Transverse colon (tissue), 4 donors: ENCODE data around the gene LMTK3. TPM values are rescaled to one million over a fixed set of nuclear protein-coding genes. Genes with fewer than 3 reads are reported as not detected.

Experiments
- DNase-seq: peaks from one replicate; pipeline ENCODE4 v3.0.0-alpha.2; 2019
- H3K27ac ChIP-seq, 4 donors: fragments of 200-600 bp; sonication (generic); 2 replicates each; pipeline ENCODE4 v1.5.1; 2016 to 2018; ENCODE audit warnings: inconsistent platforms in 4 of 4
- H3K27me3 ChIP-seq: fragments of 200-600 bp; sonication (generic); 2 replicates; pipeline ENCODE4 v1.5.1; 2017; ENCODE audit warnings: inconsistent platforms
- H3K36me3 ChIP-seq, 4 donors: fragments of 200-600 bp; sonication (generic); 2 replicates each; pipeline ENCODE4 v1.5.1; 2017 to 2019; ENCODE audit warnings: inconsistent platforms in 4 of 4
- H3K4me1 ChIP-seq, 4 donors: fragments of 200-600 bp; sonication (generic); 2 replicates each; pipeline ENCODE4 v1.5.1; 2017 to 2020; ENCODE audit warnings: inconsistent platforms in 4 of 4
- H3K4me3 ChIP-seq, 4 donors: fragments of 200-600 bp; sonication (generic); 1 replicate in 1 of 4; 2 replicates in 3 of 4; pipeline versions ENCODE4 v1.5.1 to v1.6.1; 2017 to 2019; ENCODE audit warnings: inconsistent platforms in 4 of 4
- H3K9me3 ChIP-seq, 2 donors: fragments of 200-600 bp; sonication (generic); 2 replicates each; pipeline ENCODE4 v1.5.1; 2017 to 2019; ENCODE audit warnings: inconsistent platforms in 2 of 2
- EP300 ChIP-seq: sonication (generic); formaldehyde crosslinking; IDR thresholded peaks from one replicate; pipeline ENCODE4 v1.6.1; 2017; ENCODE audit warnings: antibody characterized with exemption, low read depth
- POLR2A ChIP-seq: fragments of 450-650 bp; IDR thresholded peaks from one replicate; pipeline ENCODE4 v1.6.1; 2016; ENCODE audit warnings: antibody characterized with exemption, mild to moderate bottlenecking, moderate library complexity
- POLR2AphosphoS5 ChIP-seq, 3 donors: sonication (generic); formaldehyde crosslinking; IDR thresholded peaks; one replicate each; pipeline ENCODE4 v1.6.1; 2016; ENCODE audit warnings: antibody characterized with exemption in 3 of 3
- WGBS, 2 donors: methylation state at CpG; one replicate each; pipeline ENCODE4 v1.1.5; 2018; ENCODE audit warnings: low coverage in 1 of 2; 5-methylcytosine and 5-hydroxymethylcytosine counted together
- in situ Hi-C, 4 donors: fragments of 200-750 bp; cut with MboI; loops; one replicate each; pipeline versions ENCODE4 v1.15.0 to v1.15.1; 2017; ENCODE audit warnings: low sequenced_read_pairs in 3 of 4, low pct_ligation_motif_present in 1 of 4, low pct_unique_long_range_greater_than_20kb in 1 of 4
- intact Hi-C: fragments of 100-400 bp; cut with DNase I; formaldehyde crosslinking; loops from one replicate; pipeline ENCODE4 v1.15.1; 2023; ENCODE audit warnings: low total_unique reads
- total RNA-seq, 4 donors: library from RNA; depleted of rRNA; stranded (reverse); fragments of >200 nt; gene quantifications; one replicate each; pipeline ENCODE4 v1.1.0, GENCODE V29; 2016
- TF ChIP-seq, protein P1 (sequence below), 5 experiments: fragments of 200-600 bp in 3 of 5; fragments of 450-650 bp in 2 of 5; sonication (generic) in 3 of 5; IDR thresholded peaks; 1 replicate in 2 of 5; 2 replicates in 3 of 5; pipeline ENCODE4 v1.5.1; 2016 to 2017; ENCODE audit warnings: antibody characterized with exemption in 5 of 5, inconsistent platforms in 3 of 5, mild to moderate bottlenecking in 2 of 5, moderate library complexity in 1 of 5

LMTK3 gene
- total RNA-seq, 4 donors from 2014 or later: 0.68 to 2.4 (median 1.1) TPM; not detected in 1

DNA sequence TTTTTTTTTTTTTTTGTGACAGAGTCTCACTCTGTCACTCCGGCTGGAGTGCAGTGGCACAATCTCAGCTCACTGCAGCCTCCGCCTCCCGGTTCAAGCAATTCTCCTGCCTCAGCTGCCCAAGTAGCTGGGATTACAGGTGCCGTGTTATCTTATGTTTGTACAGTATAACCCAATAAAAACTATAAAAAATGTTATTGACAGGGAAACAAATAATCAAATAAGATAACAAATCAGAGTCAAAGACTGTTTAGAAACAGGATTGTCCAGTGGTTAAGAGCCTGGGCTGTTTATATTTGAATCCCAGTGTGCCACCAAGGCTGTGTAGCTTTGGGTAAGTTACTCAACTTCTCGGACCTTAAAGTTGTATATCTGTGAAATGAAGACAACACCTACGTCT lies 19.1 kb upstream of the LMTK3 start:
- WGBS, 2 donors: 50 to 53% methylated on average over 5 to 6 of the region's 6 CpGs
- Histone ChIP-seq H3K4me1 (no peaks in the 10 kb centered on the region), H3K4me3 (no peak overlapping the region), H3K27me3 (peaks cover 79% of the 10 kb centered on the region), H3K9me3 (peaks cover 18 to 36% of the 10 kb centered on the region in 2 donors), H3K27ac (no peak overlapping the region), H3K36me3 (no peaks in the 10 kb centered on the region)
- intact Hi-C loops: no loop called here
- TF ChIP-seq EP300 (no peak), POLR2AphosphoS5 (IDR thresholded peaks at IDR 0.05) (no peak), POLR2A (no peak)
- TF ChIP-seq, protein P1, sequence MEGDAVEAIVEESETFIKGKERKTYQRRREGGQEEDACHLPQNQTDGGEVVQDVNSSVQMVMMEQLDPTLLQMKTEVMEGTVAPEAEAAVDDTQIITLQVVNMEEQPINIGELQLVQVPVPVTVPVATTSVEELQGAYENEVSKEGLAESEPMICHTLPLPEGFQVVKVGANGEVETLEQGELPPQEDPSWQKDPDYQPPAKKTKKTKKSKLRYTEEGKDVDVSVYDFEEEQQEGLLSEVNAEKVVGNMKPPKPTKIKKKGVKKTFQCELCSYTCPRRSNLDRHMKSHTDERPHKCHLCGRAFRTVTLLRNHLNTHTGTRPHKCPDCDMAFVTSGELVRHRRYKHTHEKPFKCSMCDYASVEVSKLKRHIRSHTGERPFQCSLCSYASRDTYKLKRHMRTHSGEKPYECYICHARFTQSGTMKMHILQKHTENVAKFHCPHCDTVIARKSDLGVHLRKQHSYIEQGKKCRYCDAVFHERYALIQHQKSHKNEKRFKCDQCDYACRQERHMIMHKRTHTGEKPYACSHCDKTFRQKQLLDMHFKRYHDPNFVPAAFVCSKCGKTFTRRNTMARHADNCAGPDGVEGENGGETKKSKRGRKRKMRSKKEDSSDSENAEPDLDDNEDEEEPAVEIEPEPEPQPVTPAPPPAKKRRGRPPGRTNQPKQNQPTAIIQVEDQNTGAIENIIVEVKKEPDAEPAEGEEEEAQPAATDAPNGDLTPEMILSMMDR (IDR thresholded peaks at IDR 0.05): no peak
- DNase-seq: no peak
- in situ Hi-C loops: no loop called here

DNA sequence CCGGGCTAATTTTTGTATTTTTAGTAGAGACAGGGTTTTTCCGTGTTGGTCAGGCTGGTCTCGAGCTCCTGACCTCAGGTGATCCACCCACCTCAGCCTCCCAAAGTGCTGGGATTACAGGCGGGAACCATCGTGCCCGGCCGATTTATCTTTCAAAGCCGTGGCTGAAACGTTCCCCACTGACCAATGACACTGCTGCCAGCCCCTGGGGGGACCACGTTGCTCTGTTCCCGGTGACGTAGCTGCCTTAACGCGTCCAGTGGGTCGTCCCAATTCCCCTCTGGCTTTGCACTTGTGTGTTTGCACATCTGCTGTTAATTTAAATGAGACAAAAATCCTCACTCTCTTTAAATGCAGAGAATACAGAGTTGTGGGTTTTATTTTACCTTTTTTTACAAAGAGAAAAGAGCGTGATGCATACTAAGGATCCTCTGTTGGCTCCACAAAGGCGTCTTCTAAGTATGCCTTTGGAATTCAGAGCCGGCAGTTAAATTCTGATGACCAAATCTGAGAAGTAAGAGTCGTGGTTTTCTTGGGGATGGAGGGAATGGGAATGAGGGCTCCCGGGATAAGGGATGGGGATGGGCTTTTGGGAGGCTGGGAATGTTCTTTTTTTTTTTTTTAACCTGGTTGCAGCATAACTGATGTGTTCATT lies 18.6 kb upstream of the LMTK3 start:
- H3K4me3 ChIP-seq: no peak overlapping the region
- no peak overlapping the region for H3K27ac ChIP-seq
- H3K27me3 ChIP-seq: peaks cover 77% of the 10 kb centered on the region
- H3K9me3 ChIP-seq: peaks cover 18 to 36% of the 10 kb centered on the region in 2 donors
- in situ Hi-C loops (no loop called here), intact Hi-C loops (no loop called here)
- no peak for DNase-seq
- 39 to 57% methylated on average over 9 to 20 of the region's 20 CpGs for WGBS, 2 donors
- H3K36me3 ChIP-seq: no peaks in the 10 kb centered on the region
- TF ChIP-seq POLR2AphosphoS5 (IDR thresholded peaks at IDR 0.05) (no peak), POLR2A (no peak)
- TF ChIP-seq, protein P1 (IDR thresholded peaks at IDR 0.05): no peak
- H3K4me1 ChIP-seq: no peaks in the 10 kb centered on the region

DNA sequence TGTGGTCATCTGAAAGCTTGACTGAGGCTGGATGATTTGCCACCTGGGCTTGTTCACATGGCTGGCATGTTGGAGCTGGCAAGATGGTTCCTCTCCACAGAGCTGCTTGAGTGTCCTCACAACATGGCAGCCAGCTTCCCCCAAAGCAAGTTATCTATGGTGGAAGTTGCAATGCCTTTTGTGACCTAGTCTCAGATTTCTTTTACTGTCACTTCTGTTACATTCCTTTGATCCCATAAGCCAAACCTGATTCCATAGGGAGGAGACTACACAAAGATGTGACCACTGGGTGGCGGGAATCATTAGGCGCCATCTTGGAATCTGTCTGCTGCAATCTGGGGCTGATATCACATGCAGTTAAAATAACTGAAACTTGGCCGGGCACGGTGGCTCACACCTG lies 17.5 kb upstream of the LMTK3 start:
- in situ Hi-C loops (no loop called here), intact Hi-C loops (no loop called here)
- H3K4me1 ChIP-seq: no peaks in the 10 kb centered on the region
- no peak for TF ChIP-seq EP300
- no peak for TF ChIP-seq POLR2A
- TF ChIP-seq POLR2AphosphoS5 (IDR thresholded peaks at IDR 0.05): no peak
- TF ChIP-seq, protein P1 (IDR thresholded peaks at IDR 0.05): no peak
- H3K36me3 ChIP-seq: no peaks in the 10 kb centered on the region
- DNase-seq: no peak
- no peak overlapping the region for H3K4me3 ChIP-seq
- H3K27me3 ChIP-seq: peaks cover 75% of the 10 kb centered on the region
- H3K9me3 ChIP-seq: peaks cover 22 to 44% of the 10 kb centered on the region in 2 donors
- no peak overlapping the region for H3K27ac ChIP-seq
- WGBS, 2 donors: 90 to 93% methylated on average over 2 to 4 of the region's 4 CpGs

DNA sequence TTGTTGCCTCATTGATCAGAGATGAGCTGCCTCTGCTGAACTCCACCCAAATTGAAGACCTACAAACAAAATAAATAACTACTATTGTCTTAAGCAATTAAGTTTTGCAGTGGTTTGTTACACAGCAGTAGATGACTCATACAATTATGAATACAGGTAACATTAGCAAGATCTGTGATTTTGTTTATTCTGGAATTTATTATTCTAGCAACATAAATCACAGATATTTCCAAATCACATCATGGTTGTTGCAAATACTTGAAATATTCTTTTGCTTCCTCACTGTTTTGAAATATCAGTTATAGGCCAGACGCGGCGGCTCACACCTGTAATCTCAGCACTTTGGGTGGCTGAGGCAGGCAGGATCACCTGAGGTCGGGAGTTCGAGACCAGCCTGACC lies 13.1 kb upstream of the LMTK3 start:
- H3K27me3 ChIP-seq: peaks cover 73% of the 10 kb centered on the region
- TF ChIP-seq, protein P1 (IDR thresholded peaks at IDR 0.05): no peak
- TF ChIP-seq POLR2A: no peak
- TF ChIP-seq EP300: no peak
- TF ChIP-seq POLR2AphosphoS5 (IDR thresholded peaks at IDR 0.05): no peak
- in situ Hi-C loops (no loop called here), intact Hi-C loops (no loop called here)
- no peak overlapping the region for H3K27ac ChIP-seq
- H3K9me3 ChIP-seq: peaks cover 25 to 47% of the 10 kb centered on the region in 2 donors
- H3K4me1 ChIP-seq: no peaks in the 10 kb centered on the region
- no peaks in the 10 kb centered on the region for H3K36me3 ChIP-seq
- DNase-seq: no peak
- whole genome bisulfite sequencing, 2 donors: 89 to 95% methylated on average over 3 to 5 of the region's 5 CpGs
- no peak overlapping the region for H3K4me3 ChIP-seq
